K562 (cell line): Measurements from ENCODE around the gene ZNF595. TPM values are rescaled to one million over a fixed set of nuclear protein-coding genes. Genes with fewer than 3 reads are reported as not detected.
A peak's percentile ranks its signal among the peaks of the same experiment; 100 is the strongest.

ENCODE experiments used
- BCOR ChIP-seq: fragments of 450-650 bp; IDR thresholded peaks from 2 replicates; pipeline ENCODE4 v1.6.1; 2016
- EP400 ChIP-seq: fragments of 450-650 bp; IDR thresholded peaks from 2 replicates; pipeline ENCODE4 v1.6.1; 2017; ENCODE audit warnings: antibody characterized with exemption, mild to moderate bottlenecking, moderate library complexity
- ESRRA ChIP-seq: fragments of 450-650 bp; IDR thresholded peaks from 2 replicates; pipeline ENCODE4 v1.6.1; 2014; ENCODE audit warnings: low read depth, mild to moderate bottlenecking, moderate library complexity, borderline replicate concordance
- ETV6 ChIP-seq, 3 experiments: fragments of 150-350 bp in 1 of 3; sonication (generic) in 1 of 3; formaldehyde crosslinking in 1 of 3; IDR thresholded peaks; 2 replicates each; pipeline versions ENCODE4 v1.6.1 to v1.8.0; 2014 to 2022; ENCODE audit warnings: borderline replicate concordance in 2 of 3, low read depth in 2 of 3, antibody characterized with exemption in 1 of 3, low read length in 1 of 3, mild to moderate bottlenecking in 1 of 3, missing genetic modification reagents in 1 of 3
- HSF4 ChIP-seq: fragments of 250-450 bp; sonication (Bioruptor Pico); IDR thresholded peaks from 2 replicates; pipeline ENCODE4 v2.1.2; 2022; ENCODE audit warnings: mild to moderate bottlenecking, moderate library complexity, borderline replicate concordance
- L3MBTL2 ChIP-seq: fragments of 450-650 bp; IDR thresholded peaks from 2 replicates; pipeline ENCODE4 v1.6.1; 2016; ENCODE audit warnings: mild to moderate bottlenecking, moderate library complexity
- MEF2D ChIP-seq: conservative IDR thresholded peaks from 2 replicates; pipeline ENCODE4 v1.6.1; 2016; ENCODE audit warnings: low read depth, missing genetic modification characterization, missing compliant biosample characterization
- MLLT1 ChIP-seq, 2 experiments: fragments of 450-650 bp; IDR thresholded peaks; 2 replicates each; pipeline ENCODE4 v1.6.1; 2016
- RFX7 ChIP-seq: fragments of 250-450 bp; sonication (Bioruptor Pico); IDR thresholded peaks from 2 replicates; pipeline ENCODE4 v1.5.1; 2021; ENCODE audit warnings: mild to moderate bottlenecking
- SAFB ChIP-seq: fragments of 200-400 bp; formaldehyde crosslinking; IDR thresholded peaks from 2 replicates; pipeline ENCODE4 v1.6.1; 2017; ENCODE audit warnings: low read depth, low read length, borderline replicate concordance
- SAFB2 ChIP-seq: fragments of 200-400 bp; formaldehyde crosslinking; IDR thresholded peaks from 2 replicates; pipeline ENCODE4 v1.6.1; 2018; ENCODE audit warnings: borderline replicate concordance, low read length, low read depth, moderate library complexity; ENCODE audit not compliant: severe bottlenecking
- SRSF3 ChIP-seq: fragments of 200-400 bp; formaldehyde crosslinking; IDR thresholded peaks from 2 replicates; pipeline ENCODE4 v1.6.1; 2016; ENCODE audit warnings: mild to moderate bottlenecking, low read length, moderate library complexity; ENCODE audit not compliant: insufficient read depth
- TFE3 ChIP-seq: fragments of 450-650 bp; formaldehyde crosslinking; IDR thresholded peaks from 2 replicates; pipeline ENCODE4 v1.4.0; 2020; ENCODE audit warnings: mild to moderate bottlenecking, mixed read lengths
- UBTF ChIP-seq, 2 experiments: IDR thresholded peaks; 2 replicates each; pipeline ENCODE4 v1.6.1; 2012; ENCODE audit warnings: improper control_type of control experiment in 2 of 2, low read depth in 2 of 2, low read length in 2 of 2, borderline replicate concordance in 1 of 2
- ZSCAN32 ChIP-seq: fragments of 450-650 bp; formaldehyde crosslinking; IDR thresholded peaks from 2 replicates; pipeline ENCODE4 v1.4.0; 2020; ENCODE audit warnings: mild to moderate bottlenecking, moderate library complexity
- polyA plus RNA-seq, 8 experiments: library from polyadenylated mRNA; depleted of rRNA in 4 of 8; stranded (reverse) in 5 of 8; unstranded in 3 of 8; fragments of >200 nt; fragmentation: Nextera tagmentation in 2 of 8; fragmentation: Illumina TruSeq in 1 of 8; extraction: Ambion mirVana in 2 of 8; extraction: Trizol in 1 of 8; gene quantifications; 2 replicates each; pipeline versions ENCODE4 v1.2.1 to v1.2.3, GENCODE V29; 2011 to 2014; ENCODE audit warnings: inconsistent platforms in 1 of 8, missing spikeins in 1 of 8
- total RNA-seq, 7 experiments: library from RNA; depleted of rRNA in 6 of 7; stranded (reverse); fragments of >200 nt in 6 of 7; fragmentation: Illumina TruSeq in 2 of 7; extraction: Trizol in 2 of 7; gene quantifications; 2 replicates each; pipeline versions ENCODE4 v1.2.1 to v1.2.3, GENCODE V29; 2011 to 2021; ENCODE audit warnings: low replicate concordance in 1 of 7
- TF ChIP-seq, protein P1 (sequence below), 3 experiments: fragments of 200-800 bp in 1 of 3; fragments of 250-450 bp in 1 of 3; fragments of 450-650 bp in 1 of 3; sonication (Bioruptor Pico) in 1 of 3; sonication (Bioruptor generic) in 1 of 3; formaldehyde crosslinking in 1 of 3; IDR thresholded peaks; 2 replicates each; pipeline versions ENCODE4 v1.6.1 to v1.8.0; 2016 to 2022; ENCODE audit warnings: mild to moderate bottlenecking in 2 of 3, missing genetic modification characterization in 2 of 3, missing compliant biosample characterization in 1 of 3, moderate library complexity in 1 of 3

The ZNF595 gene
- total and polyA plus RNA-seq, 9 of the 15 experiments (the other 6 are each of a cell fraction or from before 2014, with no cell fraction given): 116 to 632 (median 237) TPM

GRCh38 chr4:124275-125081, 71.4 kb downstream of the ZNF595 start, which contains the start of gene ZNF718 (continued):
- TF ChIP-seq ETV6 (IDR thresholded peaks at IDR 0.05; ENCODE audit: borderline replicate concordance in 1 of 2, low read depth in 2 of 2, low read length in 1 of 2): no peak
- TF ChIP-seq ETV6 (CRISPR knock-in tag; IDR thresholded peaks at IDR 0.05; ENCODE audit: borderline replicate concordance): no peak
- no peak for TF ChIP-seq BCOR
- peak; percentile 90 for TF ChIP-seq EP400
- no peak for TF ChIP-seq TFE3 (CRISPR knock-in tag)
- TF ChIP-seq ESRRA: no peak; the same call in 1 of the 2 replicates
- TF ChIP-seq, protein P1, sequence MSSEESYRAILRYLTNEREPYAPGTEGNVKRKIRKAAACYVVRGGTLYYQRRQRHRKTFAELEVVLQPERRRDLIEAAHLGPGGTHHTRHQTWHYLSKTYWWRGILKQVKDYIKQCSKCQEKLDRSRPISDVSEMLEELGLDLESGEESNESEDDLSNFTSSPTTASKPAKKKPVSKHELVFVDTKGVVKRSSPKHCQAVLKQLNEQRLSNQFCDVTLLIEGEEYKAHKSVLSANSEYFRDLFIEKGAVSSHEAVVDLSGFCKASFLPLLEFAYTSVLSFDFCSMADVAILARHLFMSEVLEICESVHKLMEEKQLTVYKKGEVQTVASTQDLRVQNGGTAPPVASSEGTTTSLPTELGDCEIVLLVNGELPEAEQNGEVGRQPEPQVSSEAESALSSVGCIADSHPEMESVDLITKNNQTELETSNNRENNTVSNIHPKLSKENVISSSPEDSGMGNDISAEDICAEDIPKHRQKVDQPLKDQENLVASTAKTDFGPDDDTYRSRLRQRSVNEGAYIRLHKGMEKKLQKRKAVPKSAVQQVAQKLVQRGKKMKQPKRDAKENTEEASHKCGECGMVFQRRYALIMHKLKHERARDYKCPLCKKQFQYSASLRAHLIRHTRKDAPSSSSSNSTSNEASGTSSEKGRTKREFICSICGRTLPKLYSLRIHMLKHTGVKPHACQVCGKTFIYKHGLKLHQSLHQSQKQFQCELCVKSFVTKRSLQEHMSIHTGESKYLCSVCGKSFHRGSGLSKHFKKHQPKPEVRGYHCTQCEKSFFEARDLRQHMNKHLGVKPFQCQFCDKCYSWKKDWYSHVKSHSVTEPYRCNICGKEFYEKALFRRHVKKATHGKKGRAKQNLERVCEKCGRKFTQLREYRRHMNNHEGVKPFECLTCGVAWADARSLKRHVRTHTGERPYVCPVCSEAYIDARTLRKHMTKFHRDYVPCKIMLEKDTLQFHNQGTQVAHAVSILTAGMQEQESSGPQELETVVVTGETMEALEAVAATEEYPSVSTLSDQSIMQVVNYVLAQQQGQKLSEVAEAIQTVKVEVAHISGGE (CRISPR knock-in tag; IDR thresholded peaks at IDR 0.05): peak in 1 of 3 experiments; percentile 47; a peak in 1 of 6 replicates
- TF ChIP-seq MEF2D (tag): no peak
- no peak for TF ChIP-seq ZSCAN32 (CRISPR knock-in tag)
- TF ChIP-seq MLLT1 (IDR thresholded peaks at IDR 0.05): peak in 1 of 2 experiments; percentile 73; a peak in 1 of 4 replicates
- no peak for TF ChIP-seq RFX7 (CRISPR knock-in tag)
- no peak for TF ChIP-seq HSF4 (CRISPR knock-in tag)
- no peak for TF ChIP-seq SAFB2
- peak; percentile 74 for TF ChIP-seq L3MBTL2
- no peak for TF ChIP-seq SAFB
- 0 out of 4 replicates have a peak, but pooled peaks of 1 of the 2 experiments have one; percentile 44 for TF ChIP-seq UBTF (IDR thresholded peaks at IDR 0.05; ENCODE audit: borderline replicate concordance in 1 of 2, low read depth in 2 of 2, low read length in 2 of 2)
- TF ChIP-seq SRSF3: no peak
